ENCODE measurements around the gene ADAMTSL5.

The ADAMTSL5 gene

GRCh38 chr19:1459479-1459878 is 53.3 kb downstream of the ADAMTSL5 start:
- ATAC-seq: no peak
- no peak for TF ChIP-seq ZC3H10 (CRISPR knock-in tag; IDR thresholded peaks at IDR 0.05)
- no peak for TF ChIP-seq TCF4 (CRISPR knock-in tag; IDR thresholded peaks at IDR 0.05; ENCODE audit: borderline replicate concordance)
- TF ChIP-seq, protein P1, sequence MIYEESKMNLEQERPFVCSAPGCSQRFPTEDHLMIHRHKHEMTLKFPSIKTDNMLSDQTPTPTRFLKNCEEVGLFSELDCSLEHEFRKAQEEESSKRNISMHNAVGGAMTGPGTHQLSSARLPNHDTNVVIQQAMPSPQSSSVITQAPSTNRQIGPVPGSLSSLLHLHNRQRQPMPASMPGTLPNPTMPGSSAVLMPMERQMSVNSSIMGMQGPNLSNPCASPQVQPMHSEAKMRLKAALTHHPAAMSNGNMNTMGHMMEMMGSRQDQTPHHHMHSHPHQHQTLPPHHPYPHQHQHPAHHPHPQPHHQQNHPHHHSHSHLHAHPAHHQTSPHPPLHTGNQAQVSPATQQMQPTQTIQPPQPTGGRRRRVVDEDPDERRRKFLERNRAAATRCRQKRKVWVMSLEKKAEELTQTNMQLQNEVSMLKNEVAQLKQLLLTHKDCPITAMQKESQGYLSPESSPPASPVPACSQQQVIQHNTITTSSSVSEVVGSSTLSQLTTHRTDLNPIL (CRISPR knock-in tag; IDR thresholded peaks at IDR 0.05; ENCODE audit: low read depth): no peak
- no peak for TF ChIP-seq ZNF8 (CRISPR knock-in tag; IDR thresholded peaks at IDR 0.05)
- no peak for TF ChIP-seq ZFP3 (CRISPR knock-in tag; IDR thresholded peaks at IDR 0.05)
- TF ChIP-seq BACH2 (CRISPR knock-in tag; IDR thresholded peaks at IDR 0.05; ENCODE audit: borderline replicate concordance): no peak
- TF ChIP-seq GLIS3 (CRISPR knock-in tag; IDR thresholded peaks at IDR 0.05): no peak
- no peak for TF ChIP-seq SNAI2 (CRISPR knock-in tag; IDR thresholded peaks at IDR 0.05)
- TF ChIP-seq ARNTL (CRISPR knock-in tag; IDR thresholded peaks at IDR 0.05; ENCODE audit: borderline replicate concordance, low read depth): no peak
- TF ChIP-seq PPARA (CRISPR knock-in tag; IDR thresholded peaks at IDR 0.05; ENCODE audit: borderline replicate concordance): no peak
- TF ChIP-seq ZNF70 (CRISPR knock-in tag; IDR thresholded peaks at IDR 0.05): no peak
- TF ChIP-seq, protein P2, sequence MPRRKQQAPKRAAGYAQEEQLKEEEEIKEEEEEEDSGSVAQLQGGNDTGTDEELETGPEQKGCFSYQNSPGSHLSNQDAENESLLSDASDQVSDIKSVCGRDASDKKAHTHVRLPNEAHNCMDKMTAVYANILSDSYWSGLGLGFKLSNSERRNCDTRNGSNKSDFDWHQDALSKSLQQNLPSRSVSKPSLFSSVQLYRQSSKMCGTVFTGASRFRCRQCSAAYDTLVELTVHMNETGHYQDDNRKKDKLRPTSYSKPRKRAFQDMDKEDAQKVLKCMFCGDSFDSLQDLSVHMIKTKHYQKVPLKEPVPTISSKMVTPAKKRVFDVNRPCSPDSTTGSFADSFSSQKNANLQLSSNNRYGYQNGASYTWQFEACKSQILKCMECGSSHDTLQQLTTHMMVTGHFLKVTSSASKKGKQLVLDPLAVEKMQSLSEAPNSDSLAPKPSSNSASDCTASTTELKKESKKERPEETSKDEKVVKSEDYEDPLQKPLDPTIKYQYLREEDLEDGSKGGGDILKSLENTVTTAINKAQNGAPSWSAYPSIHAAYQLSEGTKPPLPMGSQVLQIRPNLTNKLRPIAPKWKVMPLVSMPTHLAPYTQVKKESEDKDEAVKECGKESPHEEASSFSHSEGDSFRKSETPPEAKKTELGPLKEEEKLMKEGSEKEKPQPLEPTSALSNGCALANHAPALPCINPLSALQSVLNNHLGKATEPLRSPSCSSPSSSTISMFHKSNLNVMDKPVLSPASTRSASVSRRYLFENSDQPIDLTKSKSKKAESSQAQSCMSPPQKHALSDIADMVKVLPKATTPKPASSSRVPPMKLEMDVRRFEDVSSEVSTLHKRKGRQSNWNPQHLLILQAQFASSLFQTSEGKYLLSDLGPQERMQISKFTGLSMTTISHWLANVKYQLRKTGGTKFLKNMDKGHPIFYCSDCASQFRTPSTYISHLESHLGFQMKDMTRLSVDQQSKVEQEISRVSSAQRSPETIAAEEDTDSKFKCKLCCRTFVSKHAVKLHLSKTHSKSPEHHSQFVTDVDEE (CRISPR knock-in tag; IDR thresholded peaks at IDR 0.05): no peak
- no peak for TF ChIP-seq RARB (CRISPR knock-in tag; IDR thresholded peaks at IDR 0.05)
- no peak for TF ChIP-seq ZNF565 (CRISPR knock-in tag; conservative IDR thresholded peaks at IDR 0.05; ENCODE audit: low read depth)
- TF ChIP-seq, protein P3, sequence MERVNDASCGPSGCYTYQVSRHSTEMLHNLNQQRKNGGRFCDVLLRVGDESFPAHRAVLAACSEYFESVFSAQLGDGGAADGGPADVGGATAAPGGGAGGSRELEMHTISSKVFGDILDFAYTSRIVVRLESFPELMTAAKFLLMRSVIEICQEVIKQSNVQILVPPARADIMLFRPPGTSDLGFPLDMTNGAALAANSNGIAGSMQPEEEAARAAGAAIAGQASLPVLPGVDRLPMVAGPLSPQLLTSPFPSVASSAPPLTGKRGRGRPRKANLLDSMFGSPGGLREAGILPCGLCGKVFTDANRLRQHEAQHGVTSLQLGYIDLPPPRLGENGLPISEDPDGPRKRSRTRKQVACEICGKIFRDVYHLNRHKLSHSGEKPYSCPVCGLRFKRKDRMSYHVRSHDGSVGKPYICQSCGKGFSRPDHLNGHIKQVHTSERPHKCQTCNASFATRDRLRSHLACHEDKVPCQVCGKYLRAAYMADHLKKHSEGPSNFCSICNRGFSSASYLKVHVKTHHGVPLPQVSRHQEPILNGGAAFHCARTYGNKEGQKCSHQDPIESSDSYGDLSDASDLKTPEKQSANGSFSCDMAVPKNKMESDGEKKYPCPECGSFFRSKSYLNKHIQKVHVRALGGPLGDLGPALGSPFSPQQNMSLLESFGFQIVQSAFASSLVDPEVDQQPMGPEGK (CRISPR knock-in tag; IDR thresholded peaks at IDR 0.05; ENCODE audit: borderline replicate concordance): no peak
- TF ChIP-seq ISL1 (CRISPR knock-in tag; IDR thresholded peaks at IDR 0.05): no peak

DNA sequence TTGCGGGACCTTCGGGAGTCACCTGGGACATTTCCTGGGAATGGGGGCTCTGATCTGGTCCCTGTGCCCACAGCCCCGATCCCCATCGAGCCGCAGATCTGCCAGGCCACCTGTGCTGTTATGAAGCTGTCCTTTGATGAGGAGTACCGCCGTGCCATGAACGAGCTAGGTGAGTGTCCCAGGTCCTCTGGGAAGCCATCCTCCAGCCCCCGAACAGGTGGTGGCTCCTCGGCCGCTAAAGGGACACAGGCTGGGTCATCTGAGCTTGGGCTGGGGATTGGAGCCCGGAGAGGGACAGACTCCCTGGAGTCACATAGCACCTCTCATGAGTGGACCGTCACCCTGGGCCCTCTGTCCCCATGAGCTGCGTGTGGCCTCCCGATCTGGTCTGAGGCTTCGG is 54.9 kb downstream of the ADAMTSL5 start:
- no peak for TF ChIP-seq ZNF70 (CRISPR knock-in tag; IDR thresholded peaks at IDR 0.05)
- TF ChIP-seq, protein P4, sequence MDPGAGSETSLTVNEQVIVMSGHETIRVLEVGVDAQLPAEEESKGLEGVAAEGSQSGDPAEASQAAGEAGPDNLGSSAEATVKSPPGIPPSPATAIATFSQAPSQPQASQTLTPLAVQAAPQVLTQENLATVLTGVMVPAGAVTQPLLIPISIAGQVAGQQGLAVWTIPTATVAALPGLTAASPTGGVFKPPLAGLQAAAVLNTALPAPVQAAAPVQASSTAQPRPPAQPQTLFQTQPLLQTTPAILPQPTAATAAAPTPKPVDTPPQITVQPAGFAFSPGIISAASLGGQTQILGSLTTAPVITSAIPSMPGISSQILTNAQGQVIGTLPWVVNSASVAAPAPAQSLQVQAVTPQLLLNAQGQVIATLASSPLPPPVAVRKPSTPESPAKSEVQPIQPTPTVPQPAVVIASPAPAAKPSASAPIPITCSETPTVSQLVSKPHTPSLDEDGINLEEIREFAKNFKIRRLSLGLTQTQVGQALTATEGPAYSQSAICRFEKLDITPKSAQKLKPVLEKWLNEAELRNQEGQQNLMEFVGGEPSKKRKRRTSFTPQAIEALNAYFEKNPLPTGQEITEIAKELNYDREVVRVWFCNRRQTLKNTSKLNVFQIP (CRISPR knock-in tag; IDR thresholded peaks at IDR 0.05; ENCODE audit: borderline replicate concordance, low read depth): no peak
- TF ChIP-seq ZFP30 (CRISPR knock-in tag; IDR thresholded peaks at IDR 0.05): no peak
- no peak for TF ChIP-seq ZC3H10 (CRISPR knock-in tag; IDR thresholded peaks at IDR 0.05)
- no peak for TF ChIP-seq CSDC2 (CRISPR knock-in tag; IDR thresholded peaks at IDR 0.05)
- TF ChIP-seq OSR1 (CRISPR knock-in tag; IDR thresholded peaks at IDR 0.05): no peak
- no peak for TF ChIP-seq ESRRG (CRISPR knock-in tag; IDR thresholded peaks at IDR 0.05)
- TF ChIP-seq, protein P2 (CRISPR knock-in tag; IDR thresholded peaks at IDR 0.05): no peak
- TF ChIP-seq ZNF565 (CRISPR knock-in tag; conservative IDR thresholded peaks at IDR 0.05; ENCODE audit: low read depth): no peak
- no peak for TF ChIP-seq ZNF8 (CRISPR knock-in tag; IDR thresholded peaks at IDR 0.05)
- no peak for TF ChIP-seq TCF4 (CRISPR knock-in tag; IDR thresholded peaks at IDR 0.05; ENCODE audit: borderline replicate concordance)
- TF ChIP-seq, protein P3 (CRISPR knock-in tag; IDR thresholded peaks at IDR 0.05; ENCODE audit: borderline replicate concordance): no peak
- TF ChIP-seq, protein P1 (CRISPR knock-in tag; IDR thresholded peaks at IDR 0.05; ENCODE audit: low read depth): no peak
- no peak for TF ChIP-seq ISL1 (CRISPR knock-in tag; IDR thresholded peaks at IDR 0.05)
- TF ChIP-seq, protein P5, sequence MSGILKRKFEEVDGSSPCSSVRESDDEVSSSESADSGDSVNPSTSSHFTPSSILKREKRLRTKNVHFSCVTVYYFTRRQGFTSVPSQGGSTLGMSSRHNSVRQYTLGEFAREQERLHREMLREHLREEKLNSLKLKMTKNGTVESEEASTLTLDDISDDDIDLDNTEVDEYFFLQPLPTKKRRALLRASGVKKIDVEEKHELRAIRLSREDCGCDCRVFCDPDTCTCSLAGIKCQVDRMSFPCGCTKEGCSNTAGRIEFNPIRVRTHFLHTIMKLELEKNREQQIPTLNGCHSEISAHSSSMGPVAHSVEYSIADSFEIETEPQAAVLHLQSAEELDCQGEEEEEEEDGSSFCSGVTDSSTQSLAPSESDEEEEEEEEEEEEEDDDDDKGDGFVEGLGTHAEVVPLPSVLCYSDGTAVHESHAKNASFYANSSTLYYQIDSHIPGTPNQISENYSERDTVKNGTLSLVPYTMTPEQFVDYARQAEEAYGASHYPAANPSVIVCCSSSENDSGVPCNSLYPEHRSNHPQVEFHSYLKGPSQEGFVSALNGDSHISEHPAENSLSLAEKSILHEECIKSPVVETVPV (CRISPR knock-in tag; IDR thresholded peaks at IDR 0.05): no peak
- ATAC-seq: no peak
